Nucleus accumbens (tissue), 56 donors: ENCODE measurements around the gene SYT1.
"Not testable (repeated sequence)": the region's sequence is repeated elsewhere in the genome, so short reads cannot be mapped to it uniquely, and the experiment has no call there.

Experiments
- DNase-seq, 56 donors: peaks; one replicate each; lab custom pipeline; 2025; lab: John Stamatoyannopoulos, UW

Gene SYT1

DNA sequence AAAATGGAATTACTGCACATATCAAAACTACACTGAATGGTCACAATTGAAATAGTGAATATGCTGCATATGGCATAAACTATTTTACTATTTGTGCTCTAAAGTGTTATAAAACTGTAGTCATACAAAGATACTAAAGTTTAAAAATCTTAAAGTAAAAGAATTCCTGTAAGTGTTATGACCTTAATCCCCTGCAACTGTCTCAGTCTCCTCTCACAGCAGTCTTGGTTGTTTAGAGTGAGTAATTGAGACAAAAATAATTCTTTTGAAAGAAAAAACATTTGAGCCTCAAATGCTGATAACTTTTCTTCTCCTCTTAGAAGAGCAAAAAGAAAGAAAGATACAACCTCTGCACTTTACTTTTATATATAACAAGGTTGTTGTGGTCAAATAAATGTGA is 99.9 kb downstream of the SYT1 start:
- no peak for DNase-seq

DNA sequence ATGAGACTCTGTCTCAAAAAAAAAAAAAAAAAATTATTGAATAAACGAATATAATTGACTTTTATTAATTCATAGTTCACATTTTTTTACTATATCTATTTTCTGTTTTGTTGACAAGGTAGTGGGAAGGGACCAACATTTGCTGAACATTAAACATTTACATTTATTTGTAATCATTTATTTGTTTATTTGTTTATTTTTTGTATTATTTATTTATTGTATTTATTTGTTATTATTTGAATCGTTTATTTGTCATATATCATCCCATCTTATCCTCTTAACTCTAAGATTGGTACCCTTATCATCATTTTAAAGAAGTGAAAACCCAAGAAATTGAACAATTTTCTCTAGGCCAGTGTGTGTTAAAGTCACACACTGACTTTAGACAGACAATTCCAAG is 101.5 kb downstream of the SYT1 start:
- DNase-seq = no peak

DNA sequence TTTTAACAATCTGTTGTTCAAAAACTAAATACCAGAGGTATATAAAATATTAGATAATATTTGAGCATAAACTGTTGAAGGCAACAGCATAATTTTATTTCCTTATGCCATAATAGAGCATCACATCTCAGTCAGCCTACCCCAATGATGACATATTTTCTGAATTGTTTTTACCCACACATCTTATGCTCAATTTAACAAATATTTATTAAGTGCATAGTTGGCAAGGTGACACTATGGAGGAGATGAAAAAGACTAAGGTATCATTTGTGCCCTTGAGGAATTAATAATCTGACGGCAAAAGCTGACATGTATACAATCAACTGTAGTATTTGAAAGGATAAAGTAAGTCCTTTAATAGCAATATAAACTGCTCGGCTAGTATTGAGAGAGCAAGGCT is 102.4 kb downstream of the SYT1 start:
- DNase-seq = no peak

DNA sequence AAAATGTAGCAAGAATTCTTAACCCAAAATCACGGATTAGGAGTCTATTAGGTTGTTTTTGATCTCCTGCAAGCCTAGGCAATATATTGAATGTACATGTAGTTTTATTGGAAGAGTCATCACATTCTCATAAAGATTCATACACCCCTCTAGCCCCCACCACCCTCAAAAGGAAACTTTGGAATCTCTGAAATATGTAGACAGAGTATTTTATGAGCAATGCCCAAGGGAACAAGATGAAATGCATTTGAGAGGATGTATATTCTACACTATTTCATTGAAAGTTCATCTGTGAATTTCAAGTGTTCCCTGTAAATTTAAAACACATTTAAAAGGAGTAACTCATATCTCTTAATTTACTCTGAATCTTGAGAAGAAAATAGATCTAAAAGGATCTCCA is 103.7 kb downstream of the SYT1 start:
- no peak for DNase-seq

DNA sequence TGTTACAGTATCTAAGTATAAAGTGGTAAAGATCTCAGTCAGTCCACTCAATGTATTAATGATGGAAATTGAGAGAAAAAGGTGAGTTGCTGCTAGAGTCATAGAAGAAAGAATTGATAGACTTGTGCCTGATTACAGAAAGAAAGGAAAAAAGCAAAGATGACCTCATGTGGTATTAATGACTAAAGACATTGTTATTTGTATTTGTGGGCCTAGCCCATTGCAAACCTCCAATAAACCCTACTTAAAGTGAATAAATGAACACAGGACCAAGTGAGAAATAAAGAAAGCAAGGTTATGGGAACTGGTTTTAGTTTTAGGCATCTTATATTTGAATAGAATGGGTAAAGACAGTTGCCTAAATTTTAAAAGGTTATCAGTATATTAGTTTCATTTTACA is 105.5 kb downstream of the SYT1 start:
- DNase-seq = no peak

DNA sequence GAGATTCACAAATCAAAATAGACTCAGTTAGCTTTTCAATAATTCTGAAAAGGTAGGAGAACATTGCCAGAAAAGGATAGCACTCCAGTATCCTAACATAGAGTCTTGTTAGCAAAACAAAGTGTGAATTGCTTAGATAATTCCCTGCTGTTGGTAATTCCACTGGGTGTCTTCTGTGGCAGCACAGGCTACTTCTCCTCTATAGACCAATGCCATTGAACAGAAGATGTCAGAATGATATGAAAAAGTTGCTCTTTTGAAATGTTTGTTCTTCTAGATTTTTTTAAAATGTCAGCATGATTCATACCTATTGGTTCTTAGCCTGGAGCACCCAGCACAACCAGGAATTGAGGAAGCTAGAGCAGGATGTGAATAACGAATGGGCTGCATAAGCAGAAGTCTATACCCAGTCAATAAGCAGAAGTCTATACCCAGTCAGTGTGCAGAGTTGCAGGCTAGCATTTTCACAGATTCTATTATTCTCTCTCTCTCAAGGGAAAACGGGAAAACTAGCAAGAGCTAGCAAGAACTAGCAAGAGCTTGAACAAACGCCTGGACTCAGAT is 112.8 kb downstream of the SYT1 start:
- DNase-seq = no peak

DNA sequence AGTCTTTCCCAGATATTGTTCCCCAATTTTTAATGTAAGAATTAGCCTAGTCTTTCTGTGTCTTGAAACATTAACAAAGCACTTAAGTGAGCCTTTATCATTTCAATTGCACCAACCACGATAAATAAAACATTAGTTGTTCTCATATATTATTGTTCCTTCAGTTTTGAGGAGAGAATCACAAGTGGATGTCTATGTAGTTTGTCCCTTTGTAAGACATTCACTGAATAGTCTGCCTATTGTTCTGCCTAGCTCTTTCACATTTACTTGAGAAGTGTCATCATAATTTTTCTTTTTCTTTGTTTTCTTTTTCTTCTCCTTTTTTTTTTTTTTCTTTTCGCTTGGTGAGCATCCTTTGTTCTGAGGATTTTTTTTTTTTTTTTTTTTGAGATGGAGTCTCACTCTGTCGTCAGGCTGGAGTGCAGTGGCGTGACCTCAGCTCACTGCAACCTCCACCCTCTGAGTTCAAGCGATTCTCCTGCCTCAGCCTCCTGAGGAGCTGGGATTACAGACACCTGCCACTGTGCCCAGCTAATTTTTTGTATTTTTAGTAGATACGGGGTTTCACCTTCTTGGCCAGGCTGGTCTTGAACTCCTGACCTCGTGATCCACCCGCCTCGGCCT is 129.7 kb downstream of the SYT1 start:
- no peak for DNase-seq

DNA sequence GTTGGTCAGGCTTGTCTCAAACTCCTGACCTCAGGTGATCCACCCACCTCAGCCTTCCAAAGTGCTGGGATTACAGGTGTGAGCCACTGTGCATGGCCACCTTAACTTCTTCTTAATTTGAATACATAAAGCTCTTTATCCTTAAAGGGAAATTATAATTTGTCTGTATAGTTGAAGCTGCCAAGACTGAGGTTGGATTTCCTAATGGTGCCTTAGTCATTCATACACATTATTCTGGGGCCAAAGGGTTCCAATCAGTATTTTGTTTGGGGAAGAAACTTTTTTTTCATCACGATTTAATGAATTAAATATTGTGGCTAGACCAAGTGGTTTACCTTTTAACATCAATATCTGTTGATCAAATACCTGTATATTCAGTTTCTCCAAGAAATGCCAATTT is 135.9 kb downstream of the SYT1 start:
- DNase-seq = no peak

DNA sequence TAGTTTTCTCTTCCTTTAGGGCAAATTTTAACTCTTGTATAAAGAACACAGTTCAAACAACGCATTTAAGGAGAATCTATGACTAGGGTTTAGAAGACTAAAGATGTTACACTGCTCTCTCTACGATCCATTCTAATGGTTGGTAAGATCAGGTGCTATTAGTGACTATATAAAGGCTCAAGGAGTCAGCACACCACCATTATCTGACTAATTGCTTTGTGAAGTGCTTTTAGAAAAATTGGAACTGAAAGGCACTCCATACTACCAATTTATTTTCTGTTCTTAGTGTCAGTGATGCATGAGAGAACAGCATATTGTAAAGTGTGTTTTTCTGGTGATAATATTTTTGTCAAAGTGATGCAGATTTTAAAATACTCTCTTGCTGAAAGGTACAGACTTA is 136.8 kb downstream of the SYT1 start:
- DNase-seq = no peak

DNA sequence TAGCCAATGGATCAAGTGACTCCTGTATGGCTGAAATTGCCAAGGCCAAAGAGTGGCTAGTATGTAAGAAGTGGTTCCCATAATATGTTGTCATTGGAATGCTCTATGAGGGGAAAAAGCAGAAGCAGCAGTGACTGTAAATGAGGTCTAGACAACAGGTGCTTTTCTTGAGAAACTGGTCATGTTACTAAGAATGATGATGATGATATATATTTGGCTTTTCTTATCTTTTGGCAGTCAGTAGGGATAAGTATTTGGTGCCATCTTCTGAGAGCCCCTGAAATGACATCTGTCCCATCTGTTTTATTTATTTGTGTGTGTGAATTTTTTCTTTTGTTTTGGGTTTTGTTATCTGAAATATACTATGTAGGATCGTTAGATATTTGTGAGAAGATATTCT is 141.7 kb downstream of the SYT1 start:
- no peak for DNase-seq

DNA sequence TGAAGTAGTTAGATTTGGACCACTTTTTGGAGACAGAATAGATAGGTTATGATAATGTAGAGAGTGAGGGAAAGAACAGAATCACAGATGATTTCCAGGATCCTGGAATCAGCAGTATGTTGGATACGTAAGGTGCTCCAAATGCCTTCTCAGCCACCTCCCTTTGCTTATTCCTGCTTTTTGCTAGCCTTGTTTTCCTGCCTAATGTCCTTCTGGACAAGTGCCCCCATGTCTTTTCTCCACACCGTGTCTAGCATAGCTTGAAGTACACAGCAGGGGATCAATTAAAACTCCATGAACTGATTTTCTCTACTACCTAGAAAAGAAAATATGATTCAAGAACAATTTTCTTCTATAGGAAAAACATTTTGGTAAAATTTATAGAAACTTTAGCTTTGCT is 144.0 kb downstream of the SYT1 start:
- DNase-seq = no peak

DNA sequence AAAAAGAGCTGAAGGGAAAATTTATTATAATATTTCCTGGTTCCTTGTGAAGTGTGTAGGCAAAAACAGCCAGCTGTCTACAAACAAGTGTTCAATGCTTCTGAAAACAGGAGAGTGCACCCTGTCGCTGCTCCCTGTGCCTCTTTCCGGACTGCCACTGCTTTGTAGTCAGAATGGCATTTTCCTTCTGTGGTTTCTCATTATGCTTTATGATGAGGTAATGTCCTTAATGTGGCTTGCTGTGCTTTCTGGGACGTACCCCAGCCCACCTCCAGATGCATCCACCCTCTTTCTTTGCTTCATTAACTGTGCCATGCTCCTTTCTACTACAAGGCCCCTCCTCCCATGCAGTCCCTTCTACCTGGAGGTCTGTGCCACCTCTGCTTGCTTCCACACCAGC is 148.1 kb downstream of the SYT1 start:
- DNase-seq = no peak

DNA sequence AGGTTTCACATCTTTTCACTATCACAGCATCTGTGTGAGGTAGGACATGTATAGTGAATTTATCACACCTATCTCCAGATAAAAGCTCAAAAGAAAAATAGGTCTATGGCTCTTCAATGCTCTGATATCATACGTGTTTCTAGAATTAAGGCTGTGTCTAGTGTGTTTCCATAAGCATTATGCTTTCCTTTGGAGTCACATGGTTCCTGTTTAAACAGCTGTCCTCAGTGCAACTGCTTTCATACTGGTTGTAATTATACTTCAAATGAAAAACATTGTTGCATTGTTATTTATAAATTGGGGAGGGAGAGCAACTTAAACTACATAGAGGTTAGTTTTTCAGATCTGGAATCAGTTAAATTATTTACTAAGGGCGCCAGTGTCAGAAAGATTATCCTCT is 151.6 kb downstream of the SYT1 start:
- DNase-seq = no peak

DNA sequence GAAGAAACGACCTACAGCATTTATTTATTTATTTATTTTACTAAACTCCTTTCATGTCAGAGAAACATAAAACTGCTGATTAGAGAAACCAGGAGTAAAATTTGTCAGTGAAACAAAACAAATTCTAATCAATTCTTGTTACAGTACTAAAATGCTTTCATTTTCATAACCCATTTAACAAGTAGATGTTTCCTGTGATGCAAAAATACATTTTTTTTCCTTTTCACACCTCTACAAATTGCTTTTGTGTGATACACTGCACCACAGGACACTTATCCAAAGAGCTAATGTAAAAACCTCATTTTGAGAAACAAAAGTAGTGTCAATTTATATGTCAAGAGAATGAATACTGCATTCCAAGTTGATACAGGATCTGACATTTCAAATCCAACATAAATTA is 155.1 kb downstream of the SYT1 start:
- DNase-seq = no peak

DNA sequence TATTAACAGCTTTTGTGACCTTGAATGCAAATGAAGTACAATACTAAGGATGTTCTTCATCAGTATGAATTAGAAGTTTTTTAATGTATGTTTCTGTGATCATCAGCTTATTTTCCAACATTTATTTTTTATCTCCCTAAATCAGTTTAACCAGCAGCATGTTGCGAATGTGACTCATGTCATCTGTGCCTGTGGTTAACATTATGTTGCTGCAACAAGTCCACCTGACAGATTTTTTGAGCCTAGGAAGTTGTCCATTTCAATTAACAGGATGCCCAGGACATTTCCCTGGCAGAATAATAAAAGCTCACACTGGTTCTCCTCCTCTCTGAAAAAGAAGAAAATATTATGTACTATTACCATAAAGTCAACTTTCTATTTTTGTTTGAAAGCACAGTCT is 155.5 kb downstream of the SYT1 start:
- DNase-seq = no peak

DNA sequence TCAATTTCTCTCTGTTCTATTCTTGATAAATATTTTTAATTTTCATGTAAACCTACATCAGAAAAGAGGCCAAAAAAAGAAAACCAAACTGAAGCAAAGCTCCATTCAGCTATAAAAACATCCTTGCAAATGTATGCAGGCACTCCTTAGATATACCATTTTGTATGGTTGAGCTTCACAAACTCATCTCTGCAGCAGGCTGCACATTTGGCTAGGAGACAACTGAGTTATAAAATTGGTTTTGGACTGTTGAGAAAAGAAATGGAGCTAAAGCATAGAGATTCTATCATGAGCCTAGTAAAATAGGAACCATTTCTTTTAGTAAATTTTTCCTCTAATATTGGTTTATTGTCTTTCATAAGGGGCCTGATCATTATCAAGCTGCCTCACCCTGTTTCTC is 156.4 kb downstream of the SYT1 start:
- DNase-seq = no peak

DNA sequence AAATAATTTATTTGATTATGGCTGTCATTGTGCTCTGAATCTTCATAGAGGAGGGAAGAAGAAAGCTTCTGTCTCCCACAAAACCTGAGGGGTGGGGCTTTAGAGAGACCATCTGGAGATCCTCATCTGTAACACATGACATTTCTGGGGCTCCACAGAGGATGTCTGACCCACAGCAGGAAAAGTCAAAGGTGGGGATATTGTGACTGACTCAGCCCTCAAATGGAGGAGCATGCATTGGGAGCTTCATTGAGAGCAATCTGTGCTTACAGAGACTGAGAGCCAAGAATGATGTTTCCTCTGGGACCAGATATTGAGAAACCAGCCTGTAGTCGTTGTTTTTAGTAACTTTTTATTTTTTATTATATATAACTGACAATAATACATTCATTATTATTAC is 158.7 kb downstream of the SYT1 start:
- no peak for DNase-seq

DNA sequence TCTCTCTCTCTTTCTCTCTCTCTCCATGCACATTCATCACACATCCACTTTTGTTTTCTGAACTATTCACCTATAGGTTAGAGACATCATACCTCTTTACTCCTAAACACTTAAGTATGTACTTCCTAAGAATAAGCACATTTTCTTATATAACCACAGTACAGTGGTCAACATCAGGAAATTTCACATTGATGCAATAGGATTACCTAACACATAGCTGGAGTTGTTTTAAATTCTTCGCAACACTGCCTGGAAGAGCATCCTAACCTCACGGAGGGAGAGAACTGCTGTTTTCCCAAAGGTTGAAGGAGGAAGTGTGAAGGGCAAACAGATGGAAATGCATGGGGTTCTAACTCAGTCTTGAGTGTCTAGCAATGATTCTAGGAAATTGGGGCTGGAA is 159.2 kb downstream of the SYT1 start:
- no peak for DNase-seq

DNA sequence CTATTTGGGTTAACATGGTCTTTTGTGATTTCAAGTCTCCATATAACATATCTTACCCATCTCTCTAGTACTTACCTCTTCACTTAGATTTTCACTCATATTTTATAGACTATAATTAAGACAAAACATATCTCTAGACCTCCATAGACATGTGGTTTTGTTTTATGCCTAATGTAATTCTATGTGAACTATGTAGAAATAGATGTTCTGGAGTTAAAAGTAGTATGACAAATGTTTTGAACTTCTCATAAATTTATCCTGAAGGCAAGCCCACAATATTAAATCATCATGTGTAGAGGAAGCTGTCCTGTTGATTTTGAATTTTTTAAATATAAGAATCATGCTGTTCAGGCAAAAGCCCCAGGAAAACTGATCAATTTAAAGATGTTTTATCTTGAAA is 169.2 kb downstream of the SYT1 start:
- DNase-seq = no peak

DNA sequence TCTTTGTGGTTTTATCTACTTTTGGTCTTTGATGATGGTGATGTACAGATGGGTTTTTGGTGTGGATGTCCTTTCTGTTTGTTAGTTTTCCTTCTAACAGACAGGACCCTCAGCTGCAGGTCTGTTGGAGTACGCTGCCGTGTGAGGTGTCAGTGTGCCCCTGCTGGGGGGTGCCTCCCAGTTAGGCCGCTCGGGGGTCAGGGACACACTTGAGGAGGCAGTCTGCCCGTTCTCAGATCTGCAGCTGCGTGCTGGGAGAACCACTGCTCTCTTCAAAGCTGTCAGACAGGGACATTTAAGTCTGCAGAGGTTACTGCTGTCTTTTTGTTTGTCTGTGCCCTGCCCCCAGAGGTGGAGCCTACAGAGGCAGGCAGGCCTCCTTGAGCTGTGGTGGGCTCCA is 180.2 kb downstream of the SYT1 start:
- DNase-seq = not testable (repeated sequence)

DNA sequence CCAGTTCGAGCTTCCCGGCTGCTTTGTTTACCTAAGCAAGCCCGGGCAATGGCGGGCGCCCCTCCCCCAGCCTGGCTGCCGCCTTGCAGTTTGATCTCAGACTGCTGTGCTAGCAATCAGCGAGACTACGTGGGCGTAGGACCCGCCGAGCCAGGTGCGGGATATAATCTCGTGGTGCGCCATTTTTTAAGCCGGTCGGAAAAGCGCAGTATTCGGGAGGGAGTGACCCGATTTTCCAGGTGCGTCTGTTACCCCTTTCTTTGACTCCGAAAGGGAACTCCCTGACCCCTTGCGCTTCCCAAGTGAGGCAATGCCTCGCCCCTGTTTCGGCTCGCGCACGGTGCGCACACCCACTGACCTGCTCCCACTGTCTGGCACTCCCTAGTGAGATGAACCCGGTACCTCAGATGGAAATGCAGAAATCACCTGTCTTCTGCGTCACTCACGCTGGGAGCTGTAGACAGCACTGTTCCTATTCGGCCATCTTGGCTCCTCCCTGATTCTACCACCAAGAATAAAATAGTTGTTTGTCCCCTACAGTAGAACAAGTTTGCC is 180.7 kb downstream of the SYT1 start:
- not testable (repeated sequence) for DNase-seq

DNA sequence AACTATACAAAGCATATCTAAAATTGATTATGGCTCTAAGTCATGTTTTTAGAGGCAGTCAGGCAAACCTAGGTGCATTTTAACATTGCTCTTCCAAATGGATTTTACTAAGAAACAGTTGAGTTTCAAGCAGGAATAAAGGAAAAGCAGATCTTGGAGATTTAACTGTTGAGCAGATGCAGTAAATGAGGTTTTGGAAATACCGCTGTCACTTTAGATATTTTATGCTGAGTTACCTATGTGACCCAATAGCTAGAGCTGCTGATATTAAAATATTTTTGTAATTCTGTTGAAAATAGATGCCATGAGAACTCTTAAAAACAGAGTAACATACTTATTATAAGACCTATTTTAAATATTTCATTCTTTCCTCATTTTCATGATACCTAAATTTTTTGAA is 181.4 kb downstream of the SYT1 start:
- DNase-seq = no peak

DNA sequence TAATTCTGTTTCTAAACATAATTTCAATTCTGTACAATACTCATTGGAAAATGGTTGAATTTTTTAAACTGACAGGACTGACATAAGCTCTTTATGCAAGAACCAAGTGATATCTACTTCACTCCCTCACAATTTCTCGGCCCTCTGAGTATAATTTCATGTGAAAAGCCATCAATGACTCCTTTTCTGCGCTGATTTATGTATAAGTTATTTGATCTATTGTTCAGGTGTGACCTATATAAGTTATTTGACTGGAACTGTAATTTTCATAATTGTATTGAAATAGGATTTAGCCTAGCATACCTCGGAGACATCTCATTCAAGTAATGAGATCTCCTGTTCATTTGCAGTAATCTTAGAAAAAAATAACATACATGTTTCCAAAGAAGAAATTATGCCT is 184.4 kb downstream of the SYT1 start:
- no peak for DNase-seq
